Measurements from ENCODE around the gene PSMD9. TPM values are rescaled to one million over a fixed set of nuclear protein-coding genes. Genes with fewer than 3 reads are reported as not detected.
"Not testable (repeated sequence)": the region's sequence is repeated elsewhere in the genome, so short reads cannot be mapped to it uniquely, and the experiment has no call there.

Gene PSMD9
- total RNA-seq, 1 experiment from 2014 or later, result 86.4 TPM

GRCh38 chr12:121858318-121858661, 30.3 kb upstream of the PSMD9 start:
- ChIA-PET CTCF (no interaction called here), POLR2A (ENCODE audit: low non-redundant PET) (no interaction called here)
- no TSS peak for BruUV-seq (replicated peaks)
- H3K27ac ChIP-seq (ENCODE audit: low read depth, low read length, poor library complexity, severe bottlenecking), result no peak overlapping the region
- H3K9me3 ChIP-seq (ENCODE audit: low read depth, low read length, poor library complexity, severe bottlenecking), result no peaks in the 10 kb centered on the region
- no peaks in the 10 kb centered on the region for H3K4me1 ChIP-seq (ENCODE audit: insufficient read depth, low read length, poor library complexity, severe bottlenecking)
- no peaks in the 10 kb centered on the region for H3K36me3 ChIP-seq (ENCODE audit: insufficient read depth, low read length, poor library complexity, severe bottlenecking)
- no peak for TF ChIP-seq EZH2 (IDR thresholded peaks at IDR 0.05; ENCODE audit: borderline replicate concordance, low read depth, low read length, poor library complexity, severe bottlenecking)
- TF ChIP-seq, protein P1, sequence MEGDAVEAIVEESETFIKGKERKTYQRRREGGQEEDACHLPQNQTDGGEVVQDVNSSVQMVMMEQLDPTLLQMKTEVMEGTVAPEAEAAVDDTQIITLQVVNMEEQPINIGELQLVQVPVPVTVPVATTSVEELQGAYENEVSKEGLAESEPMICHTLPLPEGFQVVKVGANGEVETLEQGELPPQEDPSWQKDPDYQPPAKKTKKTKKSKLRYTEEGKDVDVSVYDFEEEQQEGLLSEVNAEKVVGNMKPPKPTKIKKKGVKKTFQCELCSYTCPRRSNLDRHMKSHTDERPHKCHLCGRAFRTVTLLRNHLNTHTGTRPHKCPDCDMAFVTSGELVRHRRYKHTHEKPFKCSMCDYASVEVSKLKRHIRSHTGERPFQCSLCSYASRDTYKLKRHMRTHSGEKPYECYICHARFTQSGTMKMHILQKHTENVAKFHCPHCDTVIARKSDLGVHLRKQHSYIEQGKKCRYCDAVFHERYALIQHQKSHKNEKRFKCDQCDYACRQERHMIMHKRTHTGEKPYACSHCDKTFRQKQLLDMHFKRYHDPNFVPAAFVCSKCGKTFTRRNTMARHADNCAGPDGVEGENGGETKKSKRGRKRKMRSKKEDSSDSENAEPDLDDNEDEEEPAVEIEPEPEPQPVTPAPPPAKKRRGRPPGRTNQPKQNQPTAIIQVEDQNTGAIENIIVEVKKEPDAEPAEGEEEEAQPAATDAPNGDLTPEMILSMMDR (conservative IDR thresholded peaks at IDR 0.05; ENCODE audit: low read depth, low read length), result no peak
- DNase-seq (ENCODE audit: low spot score), result no peak
- H3K27me3 ChIP-seq (replicated peaks; ENCODE audit: insufficient read depth, low read depth, low read length, poor library complexity), result no peaks in the 10 kb centered on the region
- no peak overlapping the region for H3K4me3 ChIP-seq (ENCODE audit: low read depth, low read length, poor library complexity, severe bottlenecking)
- intact Hi-C loops (cut with micrococcal nuclease; ENCODE audit: unreplicated experiment), result no loop called here

DNA sequence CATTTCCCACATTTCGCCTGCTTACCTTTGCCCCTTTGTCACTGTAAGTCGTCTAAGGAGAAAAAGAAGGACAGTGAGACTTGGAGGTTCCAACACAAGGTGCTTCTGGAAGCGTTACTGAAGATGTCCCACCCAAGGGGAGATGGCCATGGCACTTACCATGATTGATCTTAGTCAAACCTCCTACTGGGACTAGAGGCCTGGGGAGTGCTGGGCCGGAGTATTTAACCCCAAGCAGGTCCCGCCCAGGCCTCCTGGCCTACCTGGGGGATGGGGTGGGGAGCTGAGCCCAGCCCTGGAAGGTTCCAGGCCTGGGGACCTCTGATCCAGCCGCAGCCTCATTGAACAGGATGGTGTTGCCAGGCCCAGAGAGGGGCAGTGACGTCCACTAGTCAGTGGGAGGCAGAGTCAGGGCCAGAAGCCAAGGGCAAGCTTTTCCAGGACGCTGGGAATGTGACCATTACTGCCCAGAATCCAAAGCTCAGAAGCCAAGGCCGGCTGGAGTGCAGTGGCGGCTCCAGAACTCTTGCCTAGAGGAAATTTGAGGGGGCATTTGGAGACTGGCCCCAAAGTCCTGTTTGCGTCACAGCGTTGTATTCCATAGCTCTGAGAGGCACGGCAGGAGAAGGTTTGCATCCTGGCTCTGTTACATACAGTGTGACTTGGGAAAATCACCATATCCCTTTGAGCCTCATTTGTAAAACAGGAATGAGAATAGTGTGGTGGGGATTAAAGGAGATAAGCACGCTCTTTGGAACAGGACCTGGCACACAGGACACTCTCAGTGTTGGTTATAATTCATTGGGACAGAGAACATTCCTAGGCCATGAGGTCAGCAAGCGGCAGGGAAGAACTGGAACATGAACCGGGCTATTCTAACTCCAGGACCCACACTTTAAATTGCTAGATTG, 29.7 kb upstream of the PSMD9 start, which contains the start of gene HPD:
Gene HPD (minus strand): TSS at position 198 of the 911 bp plus-strand sequence. CDS start 36 bp downstream, at position 162.
- BruUV-seq (replicated peaks), result no TSS peak
- TF ChIP-seq, protein P1 (conservative IDR thresholded peaks at IDR 0.05; ENCODE audit: low read depth, low read length), result no peak
- TF ChIP-seq EZH2 (IDR thresholded peaks at IDR 0.05; ENCODE audit: borderline replicate concordance, low read depth, low read length, poor library complexity, severe bottlenecking), result no peak
- CTCF ChIA-PET, result no interaction called here
- POLR2A ChIA-PET (ENCODE audit: low non-redundant PET), result no interaction called here
- intact Hi-C loops (cut with micrococcal nuclease; ENCODE audit: unreplicated experiment), result no loop called here
- no peaks in the 10 kb centered on the region for H3K27me3 ChIP-seq (replicated peaks; ENCODE audit: insufficient read depth, low read depth, low read length, poor library complexity)
- no peak for DNase-seq (ENCODE audit: low spot score)
- no peaks in the 10 kb centered on the region for H3K4me1 ChIP-seq (ENCODE audit: insufficient read depth, low read length, poor library complexity, severe bottlenecking)
- H3K4me3 ChIP-seq (ENCODE audit: low read depth, low read length, poor library complexity, severe bottlenecking), result no peak within 1 kb of the TSS
- no peaks in the 10 kb centered on the region for H3K36me3 ChIP-seq (ENCODE audit: insufficient read depth, low read length, poor library complexity, severe bottlenecking)
- no peak within 1 kb of the TSS for H3K27ac ChIP-seq (ENCODE audit: low read depth, low read length, poor library complexity, severe bottlenecking)
- H3K9me3 ChIP-seq (ENCODE audit: low read depth, low read length, poor library complexity, severe bottlenecking), result no peaks in the 10 kb centered on the region

DNA sequence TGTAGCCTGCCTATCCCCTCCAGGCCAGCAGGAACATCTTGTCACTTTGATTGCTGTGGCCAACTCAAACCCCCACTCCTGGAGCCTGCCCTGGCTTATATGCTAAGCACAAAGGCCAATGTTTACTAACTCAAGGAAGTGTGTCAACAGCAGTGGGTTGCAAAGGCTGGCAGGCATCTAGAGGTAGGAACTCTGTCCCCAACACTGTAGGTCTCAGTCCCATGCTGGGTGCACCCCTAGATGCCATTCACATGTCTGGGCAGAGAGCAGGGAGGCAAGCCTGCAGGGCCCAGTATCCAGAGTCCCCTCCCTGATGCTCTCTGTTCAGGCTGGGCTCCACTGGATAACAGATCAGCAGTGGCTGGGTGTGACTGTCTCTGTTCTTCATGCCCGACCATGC, 28.3 kb upstream of the PSMD9 start:
- no peaks in the 10 kb centered on the region for H3K27me3 ChIP-seq (replicated peaks; ENCODE audit: insufficient read depth, low read depth, low read length, poor library complexity)
- ChIA-PET POLR2A (ENCODE audit: low non-redundant PET) (no interaction called here), CTCF (no interaction called here)
- intact Hi-C loops (cut with micrococcal nuclease; ENCODE audit: unreplicated experiment), result no loop called here
- BruUV-seq (replicated peaks), result no TSS peak
- TF ChIP-seq EZH2 (IDR thresholded peaks at IDR 0.05; ENCODE audit: borderline replicate concordance, low read depth, low read length, poor library complexity, severe bottlenecking), result no peak
- TF ChIP-seq, protein P1 (conservative IDR thresholded peaks at IDR 0.05; ENCODE audit: low read depth, low read length), result no peak
- H3K9me3 ChIP-seq (ENCODE audit: low read depth, low read length, poor library complexity, severe bottlenecking), result no peaks in the 10 kb centered on the region
- H3K36me3 ChIP-seq (ENCODE audit: insufficient read depth, low read length, poor library complexity, severe bottlenecking), result no peaks in the 10 kb centered on the region
- no peak for DNase-seq (ENCODE audit: low spot score)
- H3K27ac ChIP-seq (ENCODE audit: low read depth, low read length, poor library complexity, severe bottlenecking), result no peak overlapping the region
- no peaks in the 10 kb centered on the region for H3K4me1 ChIP-seq (ENCODE audit: insufficient read depth, low read length, poor library complexity, severe bottlenecking)
- no peak overlapping the region for H3K4me3 ChIP-seq (ENCODE audit: low read depth, low read length, poor library complexity, severe bottlenecking)

DNA sequence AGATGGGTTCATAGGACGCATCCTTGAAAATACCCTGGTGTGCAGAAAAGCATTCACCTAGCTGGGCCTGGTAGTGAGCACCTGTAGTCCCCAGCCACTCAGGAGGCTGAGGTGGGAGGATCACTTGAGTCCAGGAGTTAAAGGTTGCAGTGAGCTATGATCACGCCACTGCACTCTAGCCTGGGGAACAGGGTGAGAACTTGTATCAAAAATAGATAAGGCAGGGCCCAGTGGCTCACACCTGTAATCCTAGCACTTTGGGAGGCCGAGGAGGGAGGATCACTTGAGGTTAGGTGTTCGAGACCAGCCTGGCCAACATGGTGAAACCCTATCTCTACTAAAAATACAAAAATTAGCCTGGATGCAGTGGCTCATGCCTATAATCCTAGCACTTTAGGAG, 27.9 kb upstream of the PSMD9 start:
- H3K27ac ChIP-seq (ENCODE audit: low read depth, low read length, poor library complexity, severe bottlenecking); H3K4me1 ChIP-seq (ENCODE audit: insufficient read depth, low read length, poor library complexity, severe bottlenecking); POLR2A ChIA-PET (ENCODE audit: low non-redundant PET); H3K4me3 ChIP-seq (ENCODE audit: low read depth, low read length, poor library complexity, severe bottlenecking); H3K9me3 ChIP-seq (ENCODE audit: low read depth, low read length, poor library complexity, severe bottlenecking); H3K36me3 ChIP-seq (ENCODE audit: insufficient read depth, low read length, poor library complexity, severe bottlenecking); DNase-seq (ENCODE audit: low spot score); BruUV-seq (replicated peaks); intact Hi-C loops (cut with micrococcal nuclease; ENCODE audit: unreplicated experiment); H3K27me3 ChIP-seq (replicated peaks; ENCODE audit: insufficient read depth, low read depth, low read length, poor library complexity): not testable (repeated sequence)
- CTCF ChIA-PET, result interaction anchor here (0.5 kb wide), 1 partner anchor 56 kb away, joined by 7 read pairs; no protein-coding TSS in a partner anchor
